SK-N-MC (cell line): Measurements from ENCODE around the gene BTRC.

Experiments
- DNase-seq: peaks from one replicate; pipeline ENCODE4 v3.0.0-alpha.2; 2011; ENCODE audit warnings: low read depth, low spot score
- H3K27ac ChIP-seq: fragments of 200-600 bp; sonication (generic); 2 replicates; pipeline ENCODE4 v1.5.1; 2016; ENCODE audit warnings: mixed run types
- H3K36me3 ChIP-seq: fragments of 200-600 bp; sonication (generic); 2 replicates; pipeline ENCODE4 v1.6.1; 2017; ENCODE audit warnings: antibody characterized with exemption, low read length, mixed read lengths; ENCODE audit not compliant: insufficient read depth
- H3K4me3 ChIP-seq: fragments of 200-600 bp; sonication (generic); 2 replicates; pipeline ENCODE4 v1.5.1; 2016
- H3K9ac ChIP-seq: fragments of 200-600 bp; sonication (generic); 2 replicates; pipeline ENCODE4 v1.8.0; 2017; ENCODE audit warnings: mixed run types, mixed read lengths; ENCODE audit not compliant: insufficient read length
- H3K9me3 ChIP-seq: fragments of 200-600 bp; sonication (generic); 2 replicates; pipeline ENCODE4 v1.6.1; 2017; ENCODE audit warnings: low read depth, mild to moderate bottlenecking, antibody characterized with exemption, low read length, moderate library complexity, mixed read lengths
- EZH2 ChIP-seq: fragments of 200-600 bp; sonication (generic); IDR thresholded peaks from one replicate; pipeline ENCODE4 v1.6.1; 2017; ENCODE audit warnings: antibody characterized with exemption
- FOXP2 ChIP-seq: optimal IDR thresholded peaks from 2 replicates; pipeline ENCODE3; 2011; ENCODE audit warnings: mild to moderate bottlenecking, moderate library complexity; ENCODE audit not compliant: insufficient read depth; ENCODE audit errors: extremely low read length, control extremely low read depth
- POLR2AphosphoS5 ChIP-seq: IDR thresholded peaks from 2 replicates; pipeline ENCODE4 v1.6.1; 2012; ENCODE audit warnings: mild to moderate bottlenecking, low read depth, low read length, borderline replicate concordance

The BTRC gene

GRCh38 chr10:101393378-101393777 lies 39.4 kb downstream of the BTRC start:
- no peaks in the 10 kb centered on the region for H3K9me3 ChIP-seq
- no peaks in the 10 kb centered on the region for H3K36me3 ChIP-seq
- no peak overlapping the region for H3K27ac ChIP-seq
- no peak for DNase-seq
- TF ChIP-seq EZH2 (no peak), POLR2AphosphoS5 (no peak), FOXP2 (no peak)
- no peak overlapping the region for H3K4me3 ChIP-seq
- no peak overlapping the region for H3K9ac ChIP-seq

GRCh38 chr10:101394524-101395133 lies 40.7 kb downstream of the BTRC start:
- no peaks in the 10 kb centered on the region for H3K36me3 ChIP-seq
- no peaks in the 10 kb centered on the region for H3K9me3 ChIP-seq
- no peak overlapping the region for H3K27ac ChIP-seq
- H3K4me3 ChIP-seq: no peak overlapping the region
- H3K9ac ChIP-seq: no peak overlapping the region
- DNase-seq: no peak
- TF ChIP-seq EZH2 (no peak), FOXP2 (no peak), POLR2AphosphoS5 (no peak)

GRCh38 chr10:101397140-101397539 lies 43.2 kb downstream of the BTRC start:
- Histone ChIP-seq H3K27ac (no peak overlapping the region), H3K4me3 (no peak overlapping the region), H3K9me3 (no peaks in the 10 kb centered on the region), H3K36me3 (no peaks in the 10 kb centered on the region), H3K9ac (no peak overlapping the region)
- no peak for DNase-seq
- TF ChIP-seq EZH2 (no peak), POLR2AphosphoS5 (no peak), FOXP2 (no peak)

GRCh38 chr10:101400585-101400984 lies 46.6 kb downstream of the BTRC start:
- no peaks in the 10 kb centered on the region for H3K9me3 ChIP-seq
- no peak overlapping the region for H3K4me3 ChIP-seq
- no peak overlapping the region for H3K9ac ChIP-seq
- H3K27ac ChIP-seq: no peak overlapping the region
- DNase-seq: no peak
- H3K36me3 ChIP-seq: no peaks in the 10 kb centered on the region
- no peak for TF ChIP-seq POLR2AphosphoS5
- no peak for TF ChIP-seq FOXP2
- TF ChIP-seq EZH2: no peak

GRCh38 chr10:101402711-101403110 lies 48.7 kb downstream of the BTRC start:
- H3K9ac ChIP-seq: no peak overlapping the region
- no peaks in the 10 kb centered on the region for H3K9me3 ChIP-seq
- DNase-seq: no peak
- no peak for TF ChIP-seq POLR2AphosphoS5
- TF ChIP-seq FOXP2: no peak
- TF ChIP-seq EZH2: no peak
- H3K27ac ChIP-seq: no peak overlapping the region
- H3K4me3 ChIP-seq: no peak overlapping the region
- no peaks in the 10 kb centered on the region for H3K36me3 ChIP-seq

- Histone ChIP-seq H3K36me3 (no peaks in the 10 kb centered on the region), H3K4me3 (no peak overlapping the region), H3K27ac (no peak overlapping the region), H3K9me3 (no peaks in the 10 kb centered on the region), H3K9ac (no peak overlapping the region)
- DNase-seq: no peak
- TF ChIP-seq FOXP2: no peak
- no peak for TF ChIP-seq POLR2AphosphoS5
- no peak for TF ChIP-seq EZH2
These were observed 49.2 kb downstream of the BTRC start for GRCh38 chr10:101403161-101403560.

GRCh38 chr10:101405001-101405400 lies 51.0 kb downstream of the BTRC start:
- TF ChIP-seq FOXP2 (no peak), POLR2AphosphoS5 (no peak), EZH2 (no peak)
- no peak for DNase-seq
- no peak overlapping the region for H3K27ac ChIP-seq
- no peak overlapping the region for H3K9ac ChIP-seq
- no peaks in the 10 kb centered on the region for H3K9me3 ChIP-seq
- no peak overlapping the region for H3K4me3 ChIP-seq
- H3K36me3 ChIP-seq: no peaks in the 10 kb centered on the region

GRCh38 chr10:101411598-101411997 lies 57.6 kb downstream of the BTRC start:
- Histone ChIP-seq H3K4me3 (no peak overlapping the region), H3K36me3 (no peaks in the 10 kb centered on the region), H3K9ac (no peak overlapping the region), H3K27ac (no peak overlapping the region), H3K9me3 (no peaks in the 10 kb centered on the region)
- no peak for TF ChIP-seq POLR2AphosphoS5
- no peak for DNase-seq

GRCh38 chr10:101414034-101414433 lies 60.1 kb downstream of the BTRC start:
- Histone ChIP-seq H3K4me3 (no peak overlapping the region), H3K36me3 (no peaks in the 10 kb centered on the region), H3K9ac (no peak overlapping the region), H3K9me3 (no peaks in the 10 kb centered on the region), H3K27ac (no peak overlapping the region)
- no peak for DNase-seq
- TF ChIP-seq EZH2 (no peak), POLR2AphosphoS5 (no peak), FOXP2 (no peak)
